Measurements from ENCODE around the gene VTN.

VTN gene

DNA sequence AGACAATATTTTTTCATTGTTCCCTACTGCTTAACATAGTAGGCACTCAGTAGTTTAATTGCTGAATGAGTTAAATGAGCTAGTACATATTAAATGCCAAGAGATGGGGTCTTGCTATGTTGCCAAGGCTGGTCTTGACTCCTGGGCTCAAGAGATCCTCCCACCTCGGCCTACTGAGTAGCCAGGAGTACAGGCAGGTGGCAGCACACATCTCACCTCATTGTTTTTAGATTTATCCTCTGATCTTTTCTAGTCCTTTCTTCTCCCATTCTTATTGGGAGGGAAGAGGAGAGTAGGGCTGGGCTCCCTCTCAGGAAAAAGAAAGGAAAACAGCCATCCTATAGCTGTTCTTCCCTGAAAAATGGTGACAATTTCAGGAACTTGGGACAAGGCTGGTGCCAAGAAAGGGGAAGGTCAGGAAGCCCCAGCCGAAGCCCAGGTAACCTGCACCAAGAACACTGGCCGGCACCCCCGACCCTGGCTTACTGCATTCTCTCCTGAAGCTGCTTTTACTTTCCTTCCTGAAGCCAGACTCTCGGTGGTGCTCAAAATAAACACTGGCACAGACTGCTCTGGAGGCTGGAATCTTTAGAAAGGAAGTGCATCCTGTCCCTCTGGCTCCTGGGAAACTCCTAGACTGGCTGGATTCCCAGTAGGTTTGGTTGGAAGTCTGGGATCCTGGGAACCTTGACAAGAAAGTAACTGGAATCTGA lies 31.9 kb downstream of the VTN start:
- H3K27ac ChIP-seq = peak overlapping the region; percentile 29; the same call in 1 of the 2 replicates
- TF ChIP-seq, protein P1, sequence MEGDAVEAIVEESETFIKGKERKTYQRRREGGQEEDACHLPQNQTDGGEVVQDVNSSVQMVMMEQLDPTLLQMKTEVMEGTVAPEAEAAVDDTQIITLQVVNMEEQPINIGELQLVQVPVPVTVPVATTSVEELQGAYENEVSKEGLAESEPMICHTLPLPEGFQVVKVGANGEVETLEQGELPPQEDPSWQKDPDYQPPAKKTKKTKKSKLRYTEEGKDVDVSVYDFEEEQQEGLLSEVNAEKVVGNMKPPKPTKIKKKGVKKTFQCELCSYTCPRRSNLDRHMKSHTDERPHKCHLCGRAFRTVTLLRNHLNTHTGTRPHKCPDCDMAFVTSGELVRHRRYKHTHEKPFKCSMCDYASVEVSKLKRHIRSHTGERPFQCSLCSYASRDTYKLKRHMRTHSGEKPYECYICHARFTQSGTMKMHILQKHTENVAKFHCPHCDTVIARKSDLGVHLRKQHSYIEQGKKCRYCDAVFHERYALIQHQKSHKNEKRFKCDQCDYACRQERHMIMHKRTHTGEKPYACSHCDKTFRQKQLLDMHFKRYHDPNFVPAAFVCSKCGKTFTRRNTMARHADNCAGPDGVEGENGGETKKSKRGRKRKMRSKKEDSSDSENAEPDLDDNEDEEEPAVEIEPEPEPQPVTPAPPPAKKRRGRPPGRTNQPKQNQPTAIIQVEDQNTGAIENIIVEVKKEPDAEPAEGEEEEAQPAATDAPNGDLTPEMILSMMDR (conservative IDR thresholded peaks at IDR 0.05) = no peak

GRCh38 chr17:28335959-28336871 lies 33.9 kb downstream of the VTN start:
- TF ChIP-seq, protein P1 (conservative IDR thresholded peaks at IDR 0.05) = no peak
- peak overlapping the region; percentile 85 for H3K27ac ChIP-seq

DNA sequence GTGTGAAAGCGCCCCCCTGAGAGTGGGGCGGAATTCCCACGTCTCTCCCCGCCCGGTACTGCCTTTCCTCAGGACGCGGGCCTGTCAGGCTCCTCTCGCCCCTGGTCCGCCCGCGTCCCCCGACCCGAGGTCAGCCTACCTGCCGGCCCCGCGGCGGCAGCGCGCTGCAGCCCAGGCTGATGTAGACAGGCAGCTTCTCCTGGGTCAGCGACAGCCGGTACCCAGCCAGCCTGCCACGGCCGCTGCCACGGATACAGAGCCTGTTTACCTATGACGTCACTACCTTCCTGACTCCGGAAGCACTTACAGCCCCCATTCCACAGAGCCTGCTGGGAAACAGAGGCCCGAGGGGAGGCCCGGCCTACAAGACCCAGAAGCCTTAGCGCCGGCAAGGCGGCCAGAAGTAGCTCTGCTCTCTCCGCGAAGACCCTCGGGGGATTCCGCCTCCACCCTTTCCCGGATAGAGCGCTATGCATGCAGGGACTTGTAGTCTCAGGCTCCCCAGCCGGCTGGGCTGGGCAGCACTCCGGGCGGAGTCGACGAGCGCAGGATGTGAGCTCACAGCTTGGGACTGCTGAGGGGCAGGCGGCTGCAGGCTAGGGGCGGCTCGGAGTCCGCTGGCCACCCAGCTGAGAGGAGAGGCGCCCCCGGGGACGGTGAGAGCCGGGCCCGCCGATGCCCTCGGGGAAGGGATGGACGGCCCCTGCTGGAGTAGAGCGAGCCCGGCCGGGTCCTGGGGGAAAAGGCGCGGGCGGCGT lies 34.7 kb downstream of the VTN start, which contains the start of the genes IFT20 and TNFAIP1:
Gene IFT20 (minus strand): TSS at position 272 of the 758 bp plus-strand sequence. CDS start 3,487 bp downstream, outside the sequence.
Gene TNFAIP1 (plus strand): TSS at position 561 of the 758 bp plus-strand sequence. CDS start 3,761 bp downstream, outside the sequence.
- peak within 1 kb of the TSS; percentile 85 for H3K27ac ChIP-seq
- TF ChIP-seq, protein P1 (conservative IDR thresholded peaks at IDR 0.05) = no peak

DNA sequence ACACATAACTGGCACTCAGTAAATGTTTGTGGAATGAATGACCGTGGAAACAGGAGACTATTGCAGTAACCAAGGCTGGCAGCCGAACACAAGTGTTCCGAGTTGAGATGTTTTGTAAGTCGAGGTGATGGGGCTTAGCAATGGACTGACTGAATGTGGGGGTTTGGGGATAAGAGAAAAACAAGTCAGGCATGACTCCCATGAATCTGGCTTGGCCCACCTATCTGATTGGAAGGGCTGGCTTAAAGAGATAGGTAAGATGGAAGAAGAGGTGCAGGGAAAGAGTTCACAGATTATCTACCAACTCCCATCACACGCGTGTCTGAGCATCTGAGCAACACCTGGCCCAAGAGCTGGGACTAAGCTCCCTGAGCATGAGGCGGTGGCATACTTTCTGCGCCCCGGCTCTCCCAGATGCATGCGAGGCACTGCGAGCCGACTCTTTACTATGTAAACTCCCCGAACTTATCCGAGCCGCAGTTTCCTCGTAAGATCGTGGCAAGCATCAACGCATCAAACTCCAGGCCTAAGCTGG lies 35.4 kb downstream of the VTN start:
- TF ChIP-seq, protein P1 (conservative IDR thresholded peaks at IDR 0.05) = no peak
- peak overlapping the region; percentile 85 for H3K27ac ChIP-seq

DNA sequence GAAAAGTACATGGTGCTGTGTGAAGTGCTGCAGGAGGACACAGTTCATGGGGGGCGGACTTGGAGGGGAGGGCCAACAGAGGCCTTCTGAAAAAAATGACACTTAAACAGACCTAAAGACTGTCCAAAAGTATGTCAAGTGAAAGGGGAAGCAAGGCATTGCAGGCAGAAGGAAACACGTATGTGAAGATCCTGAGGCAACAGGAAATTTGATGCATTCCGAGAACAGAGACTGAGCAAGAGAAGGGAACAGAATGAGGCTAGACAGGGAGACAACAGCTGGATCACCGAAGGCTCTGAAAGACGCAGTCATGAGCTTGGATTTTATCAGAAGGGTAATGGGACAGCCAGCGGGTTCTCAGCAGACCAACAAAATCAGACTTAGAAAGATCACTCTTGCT lies 35.9 kb downstream of the VTN start:
- peak overlapping the region; percentile 85 for H3K27ac ChIP-seq
- TF ChIP-seq, protein P1 (conservative IDR thresholded peaks at IDR 0.05) = no peak

DNA sequence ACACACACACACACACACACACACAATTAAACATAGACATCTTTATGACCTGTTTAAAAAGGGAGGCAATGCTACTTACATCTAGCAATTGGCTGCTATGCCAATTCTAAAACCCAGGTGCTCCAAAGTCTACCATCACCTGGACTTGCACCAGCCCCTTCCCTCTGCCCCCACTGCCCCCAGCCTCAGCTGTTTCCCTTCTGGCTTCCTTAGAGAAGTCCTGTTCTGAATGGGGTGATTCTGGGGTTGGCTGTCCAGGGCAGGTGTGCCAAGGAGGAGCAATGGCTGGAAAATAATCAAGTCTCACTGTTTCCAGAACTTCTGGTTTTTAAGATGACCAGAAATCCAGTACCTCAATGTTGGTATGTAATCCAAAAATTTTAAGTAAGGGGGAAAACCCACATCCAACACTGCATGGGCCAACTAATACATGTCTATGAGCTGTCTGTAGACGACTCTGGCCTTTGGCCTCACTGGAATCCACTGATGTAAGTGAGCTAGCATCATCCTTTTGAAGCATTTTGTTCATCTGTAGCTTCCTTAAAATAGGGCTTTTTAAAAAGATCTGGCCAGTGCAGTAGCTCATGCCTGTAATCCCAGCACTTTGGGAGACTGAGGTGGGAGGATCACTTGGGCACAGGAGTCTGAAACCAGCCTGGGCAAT lies 36.9 kb downstream of the VTN start:
- H3K27ac ChIP-seq = peak overlapping the region; percentile 85
- TF ChIP-seq, protein P1 (conservative IDR thresholded peaks at IDR 0.05) = no peak

Measured in VCaP (cell line).